ENCODE results near the gene XYLB. TPM values are rescaled to one million over a fixed set of nuclear protein-coding genes. Genes with fewer than 3 reads are reported as not detected.

XYLB gene
- total RNA-seq, 2 donors from 2014 or later: 7.8 to 49.8 TPM

- H3K4me1 ChIP-seq: no peaks in the 10 kb centered on the region
- ATAC-seq: no peak
- TF ChIP-seq CTCF (IDR thresholded peaks at IDR 0.05): no peak
- TF ChIP-seq POLR2A (IDR thresholded peaks at IDR 0.05): no peak
- intact Hi-C loops (cut with DNase I): no loop called here
- 89 to 90% methylated on average over 2 to 6 of the region's 6 CpGs for whole genome bisulfite sequencing, 2 donors
- H3K27ac ChIP-seq: no peak overlapping the region
- no peaks in the 10 kb centered on the region for H3K27me3 ChIP-seq
- H3K4me3 ChIP-seq: no peak overlapping the region
- no peak for DNase-seq
- H3K36me3 ChIP-seq (replicated peaks in 1 of 2; ENCODE audit: insufficient read depth in 1 of 2, low read depth in 2 of 2): peaks cover 0 to 17% of the 10 kb centered on the region in 2 donors
- no peaks in the 10 kb centered on the region for H3K9me3 ChIP-seq
These were observed 28.5 kb downstream of the XYLB start for GRCh38 chr3:38375072-38375471.

GRCh38 chr3:38375488-38376097 lies 29.0 kb downstream of the XYLB start:
- Histone ChIP-seq H3K4me3 (no peak overlapping the region), H3K27me3 (no peaks in the 10 kb centered on the region), H3K9me3 (no peaks in the 10 kb centered on the region), H3K4me1 (no peaks in the 10 kb centered on the region), H3K27ac (no peak overlapping the region), H3K36me3 (replicated peaks in 1 of 2; ENCODE audit: insufficient read depth in 1 of 2, low read depth in 2 of 2) (peaks cover 0 to 17% of the 10 kb centered on the region in 2 donors)
- DNase-seq (no peak), ATAC-seq (no peak)
- intact Hi-C loops (cut with DNase I): no loop called here
- TF ChIP-seq CTCF (IDR thresholded peaks at IDR 0.05) (no peak), POLR2A (IDR thresholded peaks at IDR 0.05) (no peak)
- WGBS, 2 donors: 79 to 82% methylated on average over 5 to 8 of the region's 8 CpGs

GRCh38 chr3:38376098-38376816 lies 29.7 kb downstream of the XYLB start:
- TF ChIP-seq POLR2A (IDR thresholded peaks at IDR 0.05) (no peak), CTCF (IDR thresholded peaks at IDR 0.05) (no peak)
- DNase-seq (no peak), ATAC-seq (no peak)
- WGBS, 2 donors: 88 to 92% methylated on average over 5 to 8 of the region's 8 CpGs
- Histone ChIP-seq H3K4me1 (no peaks in the 10 kb centered on the region), H3K9me3 (no peaks in the 10 kb centered on the region), H3K4me3 (no peak overlapping the region), H3K27me3 (no peaks in the 10 kb centered on the region), H3K27ac (no peak overlapping the region), H3K36me3 (replicated peaks in 1 of 2; ENCODE audit: insufficient read depth in 1 of 2, low read depth in 2 of 2) (peaks cover 0 to 17% of the 10 kb centered on the region in 2 donors)
- intact Hi-C loops (cut with DNase I): no loop called here

GRCh38 chr3:38379201-38379770 lies 32.7 kb downstream of the XYLB start:
- intact Hi-C loops (cut with DNase I): no loop called here
- Histone ChIP-seq H3K36me3 (replicated peaks in 1 of 2; ENCODE audit: insufficient read depth in 1 of 2, low read depth in 2 of 2) (peaks cover 0 to 18% of the 10 kb centered on the region in 2 donors), H3K9me3 (no peaks in the 10 kb centered on the region), H3K4me1 (no peaks in the 10 kb centered on the region), H3K27me3 (no peaks in the 10 kb centered on the region), H3K4me3 (no peak overlapping the region), H3K27ac (no peak overlapping the region)
- ATAC-seq (no peak), DNase-seq (no peak)
- 83 to 84% methylated on average over 6 to 7 of the region's 7 CpGs for WGBS, 2 donors
- TF ChIP-seq POLR2A (IDR thresholded peaks at IDR 0.05): no peak
- TF ChIP-seq CTCF (IDR thresholded peaks at IDR 0.05): no peak
